Tibial artery (tissue), 4 donors: ENCODE measurements around the gene MKLN1.

Source experiments
- DNase-seq, 2 donors: peaks; one replicate each; pipeline ENCODE4 v3.0.0-alpha.2; 2019
- H3K27ac ChIP-seq, 2 donors: fragments of 200-600 bp; sonication (generic) in 1 of 2; 1 replicate in 1 of 2; 2 replicates in 1 of 2; pipeline ENCODE4 v1.5.1; 2018 to 2019; ENCODE audit warnings: mild to moderate bottlenecking in 1 of 2
- H3K27me3 ChIP-seq, 2 donors: fragments of 200-600 bp; sonication (generic) in 1 of 2; one replicate each; pipeline versions ENCODE4 v1.5.1 to v1.6.0; 2016 to 2019
- H3K36me3 ChIP-seq, 3 donors: fragments of 200-600 bp; sonication (generic) in 2 of 3; one replicate each; pipeline ENCODE4 v1.5.1; 2016 to 2019; ENCODE audit warnings: mild to moderate bottlenecking in 2 of 3
- H3K4me1 ChIP-seq, 4 donors: fragments of 200-600 bp; sonication (generic) in 2 of 4; 1 replicate in 3 of 4; 2 replicates in 1 of 4; pipeline ENCODE4 v1.5.1; 2016 to 2019
- H3K4me3 ChIP-seq, 2 donors: fragments of 200-600 bp; sonication (generic) in 1 of 2; 1 replicate in 1 of 2; 2 replicates in 1 of 2; pipeline ENCODE4 v1.5.1; 2018 to 2019; ENCODE audit warnings: mild to moderate bottlenecking in 2 of 2
- H3K9me3 ChIP-seq, 3 donors: fragments of 200-600 bp; sonication (generic) in 1 of 3; one replicate each; pipeline ENCODE4 v1.5.1; 2016 to 2019
- CTCF ChIP-seq, 2 experiments: fragments of 200-600 bp in 1 of 2; fragments of 450-650 bp in 1 of 2; IDR thresholded peaks; one replicate each; pipeline ENCODE4 v1.5.1; 2017 to 2019; ENCODE audit warnings: antibody characterized with exemption in 2 of 2, mild to moderate bottlenecking in 1 of 2, moderate library complexity in 1 of 2
- intact Hi-C: fragments of 100-400 bp; cut with DNase I; formaldehyde crosslinking; loops from one replicate; pipeline ENCODE4 v1.15.0; 2023; ENCODE audit warnings: low total_unique reads

Gene MKLN1

GRCh38 chr7:131371411-131371810 lies 43.7 kb downstream of the MKLN1 start:
- intact Hi-C loops: no loop called here
- no peak overlapping the region for H3K4me3 ChIP-seq
- peaks cover 0 to 67% (median 12%) of the 10 kb centered on the region in 4 donors for H3K4me1 ChIP-seq
- H3K27me3 ChIP-seq: no peaks in the 10 kb centered on the region
- H3K9me3 ChIP-seq: no peaks in the 10 kb centered on the region
- TF ChIP-seq CTCF (IDR thresholded peaks at IDR 0.05): no peak
- H3K27ac ChIP-seq: no peak overlapping the region
- no peaks in the 10 kb centered on the region for H3K36me3 ChIP-seq
- no peak for DNase-seq

- TF ChIP-seq CTCF (IDR thresholded peaks at IDR 0.05): no peak
- H3K4me3 ChIP-seq: no peak overlapping the region
- peaks cover 0 to 64% (median 11%) of the 10 kb centered on the region in 4 donors for H3K4me1 ChIP-seq
- no peaks in the 10 kb centered on the region for H3K27me3 ChIP-seq
- intact Hi-C loops: no loop called here
- H3K9me3 ChIP-seq: no peaks in the 10 kb centered on the region
- H3K27ac ChIP-seq: no peak overlapping the region
- DNase-seq: no peak
- H3K36me3 ChIP-seq: no peaks in the 10 kb centered on the region
These were observed 44.9 kb downstream of the MKLN1 start for GRCh38 chr7:131372554-131372953.

GRCh38 chr7:131374821-131375220 lies 47.1 kb downstream of the MKLN1 start:
- no peak for TF ChIP-seq CTCF (IDR thresholded peaks at IDR 0.05)
- DNase-seq: no peak
- H3K27ac ChIP-seq: no peak overlapping the region
- no peaks in the 10 kb centered on the region for H3K27me3 ChIP-seq
- H3K9me3 ChIP-seq: no peaks in the 10 kb centered on the region
- intact Hi-C loops: no loop called here
- H3K36me3 ChIP-seq: no peaks in the 10 kb centered on the region
- H3K4me1 ChIP-seq: peaks cover 0 to 57% (median 11%) of the 10 kb centered on the region in 4 donors
- H3K4me3 ChIP-seq: no peak overlapping the region

- intact Hi-C loops: no loop called here
- H3K27ac ChIP-seq: no peak overlapping the region
- H3K27me3 ChIP-seq: no peaks in the 10 kb centered on the region
- no peaks in the 10 kb centered on the region for H3K36me3 ChIP-seq
- no peak for TF ChIP-seq CTCF (IDR thresholded peaks at IDR 0.05)
- no peak overlapping the region for H3K4me3 ChIP-seq
- no peak for DNase-seq
- peaks cover 0 to 25% (median 4%) of the 10 kb centered on the region in 4 donors for H3K4me1 ChIP-seq
- no peaks in the 10 kb centered on the region for H3K9me3 ChIP-seq
These were observed 53.6 kb downstream of the MKLN1 start for GRCh38 chr7:131381069-131381838.

GRCh38 chr7:131383417-131384285 lies 56.0 kb downstream of the MKLN1 start:
- intact Hi-C loops: no loop called here
- H3K4me1 ChIP-seq: peaks cover 0 to 25% (median 4%) of the 10 kb centered on the region in 4 donors
- H3K27ac ChIP-seq: no peak overlapping the region

More at GRCh38 chr7:131383417-131384285, 56.0 kb downstream of the MKLN1 start:
- Histone ChIP-seq H3K9me3 (no peaks in the 10 kb centered on the region), H3K36me3 (no peaks in the 10 kb centered on the region), H3K27me3 (no peaks in the 10 kb centered on the region), H3K4me3 (no peak overlapping the region)
- DNase-seq: no peak
- no peak for TF ChIP-seq CTCF (IDR thresholded peaks at IDR 0.05)
